Adrenal gland (tissue), 12 donors: ENCODE measurements around the gene OR8B8. TPM values are rescaled to one million over a fixed set of nuclear protein-coding genes. Genes with fewer than 3 reads are reported as not detected.

Source experiments
- DNase-seq, 7 donors: peaks; one replicate each; pipeline ENCODE4 v3.0.0-alpha.2; 2019 to 2020
- H3K27ac ChIP-seq, 5 donors: fragments of 200-600 bp; sonication (generic) in 4 of 5; 1 replicate in 3 of 5; 2 replicates in 2 of 5; pipeline versions ENCODE4 v1.5.1 to v1.8.0; 2016 to 2020; ENCODE audit warnings: mild to moderate bottlenecking in 1 of 5
- H3K27me3 ChIP-seq: fragments of 200-600 bp; 2 replicates; pipeline ENCODE4 v1.8.0; 2021
- H3K36me3 ChIP-seq, 2 donors: fragments of 200-600 bp; replicated peaks in 1 of 2; 1 replicate in 1 of 2; 2 replicates in 1 of 2; pipeline versions ENCODE4 v1.5.1 to v1.8.0; 2018 to 2022
- H3K4me1 ChIP-seq, 2 donors: fragments of 200-600 bp; replicated peaks in 1 of 2; 1 replicate in 1 of 2; 2 replicates in 1 of 2; pipeline versions ENCODE4 v1.5.1 to v1.8.0; 2018 to 2021
- H3K4me3 ChIP-seq, 4 donors: fragments of 200-600 bp; sonication (generic) in 3 of 4; one replicate each; pipeline ENCODE4 v1.5.1; 2016 to 2018
- H3K9me3 ChIP-seq, 3 donors: fragments of 200-600 bp; sonication (generic) in 1 of 3; replicated peaks in 1 of 3; 1 replicate in 2 of 3; 2 replicates in 1 of 3; pipeline versions ENCODE4 v1.5.1 to v1.8.0; 2016 to 2021
- POLR2A ChIP-seq, 2 donors: fragments of 450-650 bp; IDR thresholded peaks; one replicate each; pipeline ENCODE4 v1.6.1; 2017; ENCODE audit warnings: antibody characterized with exemption in 2 of 2, mild to moderate bottlenecking in 2 of 2, moderate library complexity in 1 of 2
- WGBS, 4 donors: extraction: QIAGEN DNeasy Blood & Tissue Kit in 2 of 4; methylation state at CpG; one replicate each; pipeline versions ENCODE4 v1.1.5 to v1.1.7; 2013 to 2017; 5-methylcytosine and 5-hydroxymethylcytosine counted together
- intact Hi-C, 2 donors: fragments of 100-400 bp; cut with DNase I; formaldehyde crosslinking; loops; one replicate each; pipeline versions ENCODE4 v1.14.1 to v1.15.0; 2022 to 2023
- polyA plus RNA-seq, 3 donors: library from polyadenylated mRNA; stranded (reverse); fragments of 200-250 nt in 2 of 3; fragments of 350-450 nt in 1 of 3; fragmentation: Illumina TruSeq in 1 of 3; extraction: RNeasy Lipid Tissue Mini Kit (QIAGEN cat#74804) in 1 of 3; gene quantifications; one replicate each; pipeline ENCODE4 v1.2.3, GENCODE V29; 2013 to 2014
- total RNA-seq, 9 donors: library from RNA; depleted of rRNA in 4 of 9; stranded (reverse); fragments of >200 nt in 4 of 9; fragments of 120-200 nt in 1 of 9; fragmentation: NEBNext Ultra II Directional in 1 of 9; extraction: Animal tissue kit (Norgen Biotek cat#: 25700) in 1 of 9; gene quantifications; one replicate each; pipeline versions ENCODE4 v1.1.0 to v1.2.4, GENCODE V29; 2013 to 2023
- TF ChIP-seq, protein P1 (sequence below), 6 experiments: fragments of 450-650 bp in 4 of 6; fragments of 200-600 bp in 2 of 6; sonication (generic) in 1 of 6; IDR thresholded peaks; 1 replicate in 5 of 6; 2 replicates in 1 of 6; pipeline versions ENCODE4 v1.5.1 to v1.8.0; 2016 to 2021; ENCODE audit warnings: antibody characterized with exemption in 6 of 6, mild to moderate bottlenecking in 2 of 6, moderate library complexity in 1 of 6
- donor health status: healthy with polysubstance abuse.
- donor health status: Bipolar disorder and iron deficiency.
- donor health status: DM: yes; HTN: yes; CAD: no.
- donor health status: DM: no; HTN: no; CAD: no.
- donor health status: DM: no; HTN: no; CAD: no.
- donor health status: DM: yes; HTN: yes; CAD: no.

The OR8B8 gene
- total and polyA plus RNA-seq, 12 donors: not detected

DNA sequence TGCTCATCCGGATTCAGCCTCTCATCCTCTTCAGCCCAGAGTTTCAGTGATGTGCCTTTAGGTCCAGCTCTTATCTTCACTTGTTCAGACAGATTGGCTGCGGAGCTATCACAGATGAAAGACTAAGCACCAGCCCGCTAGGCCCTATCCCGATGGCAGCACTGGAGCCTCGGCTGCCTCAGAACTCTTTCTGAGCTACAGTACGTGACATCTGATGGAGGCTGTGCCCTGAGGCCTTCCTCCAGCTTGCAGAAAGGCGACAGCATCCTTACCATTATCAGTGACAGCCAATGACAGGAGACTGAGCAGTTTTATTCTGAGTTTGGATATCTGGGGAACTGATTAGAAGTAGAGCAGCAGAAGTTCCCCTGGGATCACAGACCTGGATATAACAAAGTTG, 4.0 kb downstream of the OR8B8 start:
- WGBS, 4 donors: 75 to 85% (median 79%) methylated on average over 7 of the region's 7 CpGs

DNA sequence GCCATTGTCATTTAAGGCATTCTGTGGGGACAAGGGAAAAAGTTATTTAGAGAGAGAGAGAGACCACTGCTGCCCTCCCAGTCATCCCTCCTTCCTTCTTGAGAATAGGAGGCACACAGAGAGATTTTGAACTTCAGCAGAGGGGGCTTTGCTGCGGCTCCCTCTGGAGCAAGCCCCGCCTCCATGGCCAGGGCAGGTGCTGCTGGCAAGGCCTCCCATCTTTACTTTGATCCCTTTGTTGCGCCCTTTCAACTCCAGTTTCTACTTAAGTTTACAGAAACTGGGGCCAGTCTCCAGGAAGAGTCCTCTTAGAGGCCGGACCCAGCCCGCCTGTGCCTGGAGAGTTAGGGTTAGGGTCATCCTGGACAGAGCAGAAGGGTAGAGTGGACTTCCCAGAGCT, 4.4 kb downstream of the OR8B8 start:
- Histone ChIP-seq H3K36me3 (no peaks in the 10 kb centered on the region), H3K4me3 (no peak overlapping the region), H3K9me3 (no peaks in the 10 kb centered on the region), H3K27me3 (peaks cover 4% of the 10 kb centered on the region), H3K4me1 (no peaks in the 10 kb centered on the region), H3K27ac (no peak overlapping the region)
- no peak for DNase-seq
- TF ChIP-seq, protein P1, sequence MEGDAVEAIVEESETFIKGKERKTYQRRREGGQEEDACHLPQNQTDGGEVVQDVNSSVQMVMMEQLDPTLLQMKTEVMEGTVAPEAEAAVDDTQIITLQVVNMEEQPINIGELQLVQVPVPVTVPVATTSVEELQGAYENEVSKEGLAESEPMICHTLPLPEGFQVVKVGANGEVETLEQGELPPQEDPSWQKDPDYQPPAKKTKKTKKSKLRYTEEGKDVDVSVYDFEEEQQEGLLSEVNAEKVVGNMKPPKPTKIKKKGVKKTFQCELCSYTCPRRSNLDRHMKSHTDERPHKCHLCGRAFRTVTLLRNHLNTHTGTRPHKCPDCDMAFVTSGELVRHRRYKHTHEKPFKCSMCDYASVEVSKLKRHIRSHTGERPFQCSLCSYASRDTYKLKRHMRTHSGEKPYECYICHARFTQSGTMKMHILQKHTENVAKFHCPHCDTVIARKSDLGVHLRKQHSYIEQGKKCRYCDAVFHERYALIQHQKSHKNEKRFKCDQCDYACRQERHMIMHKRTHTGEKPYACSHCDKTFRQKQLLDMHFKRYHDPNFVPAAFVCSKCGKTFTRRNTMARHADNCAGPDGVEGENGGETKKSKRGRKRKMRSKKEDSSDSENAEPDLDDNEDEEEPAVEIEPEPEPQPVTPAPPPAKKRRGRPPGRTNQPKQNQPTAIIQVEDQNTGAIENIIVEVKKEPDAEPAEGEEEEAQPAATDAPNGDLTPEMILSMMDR (IDR thresholded peaks at IDR 0.05): no peak
- no peak for TF ChIP-seq POLR2A (IDR thresholded peaks at IDR 0.05)
- intact Hi-C loops: no loop called here
- 82 to 84% (median 83%) methylated on average over 5 of the region's 5 CpGs for WGBS, 4 donors

More for the DNA sequence above, 4.0 kb downstream of the OR8B8 start:
- no peaks in the 10 kb centered on the region for H3K36me3 ChIP-seq
- no peak overlapping the region for H3K4me3 ChIP-seq
- no peaks in the 10 kb centered on the region for H3K9me3 ChIP-seq
- DNase-seq: no peak
- no peak overlapping the region for H3K27ac ChIP-seq
- intact Hi-C loops: no loop called here
- TF ChIP-seq, protein P1 (IDR thresholded peaks at IDR 0.05): no peak
- TF ChIP-seq POLR2A (IDR thresholded peaks at IDR 0.05): no peak
- H3K4me1 ChIP-seq: no peaks in the 10 kb centered on the region
- peaks cover 4% of the 10 kb centered on the region for H3K27me3 ChIP-seq

DNA sequence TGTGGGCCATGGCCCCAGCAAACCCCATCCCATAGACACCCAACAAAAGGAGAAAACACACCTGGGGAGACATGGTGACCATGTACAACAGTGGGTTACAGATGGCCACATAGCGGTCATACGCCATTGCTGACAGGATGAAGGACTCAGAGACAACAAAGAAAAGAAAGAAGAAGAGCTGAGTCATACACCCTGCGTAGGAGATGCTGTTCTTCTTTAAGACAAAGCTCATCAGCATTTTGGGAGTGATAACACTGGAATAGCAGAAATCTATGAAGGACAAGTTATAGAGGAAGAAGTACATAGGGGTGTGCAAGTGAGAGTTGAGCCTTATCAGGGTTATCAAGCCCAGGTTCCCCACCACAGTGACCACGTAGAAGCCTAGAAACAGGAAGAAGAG, 4.9 kb downstream of the OR8B8 start:
- TF ChIP-seq POLR2A (IDR thresholded peaks at IDR 0.05): no peak
- H3K4me1 ChIP-seq: no peaks in the 10 kb centered on the region
- peaks cover 4% of the 10 kb centered on the region for H3K27me3 ChIP-seq
- intact Hi-C loops: no loop called here
- no peak for DNase-seq
- 73 to 78% (median 75%) methylated on average over 4 of the region's 4 CpGs for WGBS, 4 donors
- H3K4me3 ChIP-seq: no peak overlapping the region
- no peaks in the 10 kb centered on the region for H3K9me3 ChIP-seq
- no peak overlapping the region for H3K27ac ChIP-seq
- H3K36me3 ChIP-seq: no peaks in the 10 kb centered on the region

DNA sequence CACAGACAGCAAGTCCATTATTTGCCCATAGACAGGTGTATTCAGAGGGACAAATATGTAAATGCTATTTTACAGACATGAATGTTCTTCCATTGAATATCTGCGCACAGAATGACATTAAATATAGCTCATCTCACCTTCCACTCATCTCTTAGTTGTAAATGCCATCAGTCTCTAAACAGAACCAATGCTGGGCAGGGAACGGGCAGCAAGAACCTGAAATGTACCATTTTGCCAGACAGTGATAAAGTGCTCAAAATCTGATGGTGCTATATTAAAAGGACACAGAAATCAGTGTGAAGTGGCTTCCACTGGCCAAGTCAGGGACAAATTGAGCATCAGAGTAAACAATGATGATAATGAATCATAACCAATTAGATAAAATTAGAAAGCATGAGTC, 10.8 kb downstream of the OR8B8 start:
- DNase-seq: no peak
- Histone ChIP-seq H3K9me3 (no peaks in the 10 kb centered on the region), H3K4me3 (no peak overlapping the region), H3K27me3 (no peaks in the 10 kb centered on the region), H3K36me3 (no peaks in the 10 kb centered on the region), H3K27ac (no peak overlapping the region), H3K4me1 (no peaks in the 10 kb centered on the region)
- WGBS, 4 donors: 73 to 77% (median 75%) methylated on average over 2 of the region's 2 CpGs
- intact Hi-C loops: no loop called here
- no peak for TF ChIP-seq POLR2A (IDR thresholded peaks at IDR 0.05)
- TF ChIP-seq, protein P1 (IDR thresholded peaks at IDR 0.05): no peak

DNA sequence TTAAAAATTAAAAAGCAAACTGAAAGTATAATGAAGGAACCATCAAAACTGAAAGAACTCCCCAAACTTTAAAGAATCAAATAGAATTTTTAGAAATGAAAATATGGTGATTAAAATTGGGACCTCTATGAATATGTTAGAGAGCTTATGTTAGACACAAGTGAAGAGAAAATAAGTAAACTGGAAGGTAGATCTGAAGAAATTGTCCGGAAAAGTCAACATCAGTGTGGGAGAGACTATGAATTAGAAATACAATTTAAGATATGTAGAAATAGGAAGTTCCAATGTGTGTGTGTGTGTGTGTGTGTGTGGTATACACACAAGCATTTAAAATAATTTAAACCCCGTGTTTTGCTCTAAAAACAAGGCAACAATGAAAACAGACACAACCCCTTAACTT, 15.9 kb downstream of the OR8B8 start:
- no peak overlapping the region for H3K4me3 ChIP-seq
- intact Hi-C loops: no loop called here
- DNase-seq: no peak
- WGBS, 4 donors: 70 to 79% (median 76%) methylated on average over 2 of the region's 2 CpGs
- H3K27ac ChIP-seq: no peak overlapping the region
- no peaks in the 10 kb centered on the region for H3K4me1 ChIP-seq
- no peaks in the 10 kb centered on the region for H3K27me3 ChIP-seq
- no peak for TF ChIP-seq POLR2A (IDR thresholded peaks at IDR 0.05)
- TF ChIP-seq, protein P1 (IDR thresholded peaks at IDR 0.05): no peak
- H3K9me3 ChIP-seq: no peaks in the 10 kb centered on the region
- no peaks in the 10 kb centered on the region for H3K36me3 ChIP-seq
